ENCODE data around the gene CLSTN2.

The CLSTN2 gene

DNA sequence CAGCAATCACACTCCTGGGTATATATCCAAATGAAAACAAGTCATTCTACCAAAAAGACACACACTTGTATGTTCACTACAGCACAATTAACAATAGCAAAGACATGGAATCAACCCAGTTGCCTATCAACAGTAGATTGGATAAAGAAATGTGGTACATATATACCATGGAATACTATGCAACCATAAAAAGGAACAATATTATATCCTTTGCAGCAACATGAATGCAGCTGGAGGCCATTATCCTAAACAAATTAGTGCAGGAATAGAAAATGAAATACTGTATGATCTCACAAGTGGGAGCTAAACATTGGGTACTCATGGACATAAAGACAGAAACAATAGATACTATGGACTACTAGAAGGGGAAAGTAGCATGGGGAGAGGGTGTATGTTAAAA lies 224.7 kb downstream of the CLSTN2 start:
- no peak for DNase-seq

DNA sequence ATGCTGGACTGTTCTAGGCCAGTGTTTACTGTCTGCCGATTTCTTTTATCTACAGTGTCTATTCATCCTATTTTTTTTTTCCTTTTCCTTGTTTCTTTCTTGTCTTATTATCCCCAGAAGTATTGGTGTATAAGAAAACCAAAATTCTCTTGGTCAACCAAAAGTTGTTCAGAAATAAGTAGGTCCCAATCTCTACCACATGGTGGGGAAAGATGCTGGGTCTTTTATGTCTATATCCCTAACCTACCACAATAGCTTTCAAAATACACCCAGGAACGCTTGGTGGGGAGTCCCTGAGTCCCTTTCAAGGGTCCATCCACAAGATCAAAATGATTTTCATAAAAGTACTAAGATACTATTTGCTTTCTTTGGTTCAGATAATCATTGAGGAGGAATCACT lies 225.6 kb downstream of the CLSTN2 start:
- DNase-seq: no peak

DNA sequence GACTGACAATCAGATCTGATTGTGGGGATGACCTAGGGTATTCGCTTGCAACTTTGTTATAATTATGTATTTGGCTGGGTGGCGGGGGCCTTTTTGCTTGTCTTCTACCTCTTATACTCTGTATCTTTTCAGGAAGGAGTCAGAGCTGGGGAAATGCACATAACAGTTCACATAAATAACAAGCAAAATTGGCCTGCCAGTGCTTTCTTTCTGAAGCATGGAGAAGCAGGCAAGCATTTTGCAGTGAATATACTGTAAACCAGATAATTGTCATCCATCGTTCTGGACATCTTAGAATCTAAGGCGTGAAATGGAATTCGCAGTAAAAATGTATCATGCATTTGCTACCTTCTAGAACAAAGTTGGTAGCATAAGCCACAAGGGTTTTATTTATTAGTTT lies 227.6 kb downstream of the CLSTN2 start:
- no peak for DNase-seq

DNA sequence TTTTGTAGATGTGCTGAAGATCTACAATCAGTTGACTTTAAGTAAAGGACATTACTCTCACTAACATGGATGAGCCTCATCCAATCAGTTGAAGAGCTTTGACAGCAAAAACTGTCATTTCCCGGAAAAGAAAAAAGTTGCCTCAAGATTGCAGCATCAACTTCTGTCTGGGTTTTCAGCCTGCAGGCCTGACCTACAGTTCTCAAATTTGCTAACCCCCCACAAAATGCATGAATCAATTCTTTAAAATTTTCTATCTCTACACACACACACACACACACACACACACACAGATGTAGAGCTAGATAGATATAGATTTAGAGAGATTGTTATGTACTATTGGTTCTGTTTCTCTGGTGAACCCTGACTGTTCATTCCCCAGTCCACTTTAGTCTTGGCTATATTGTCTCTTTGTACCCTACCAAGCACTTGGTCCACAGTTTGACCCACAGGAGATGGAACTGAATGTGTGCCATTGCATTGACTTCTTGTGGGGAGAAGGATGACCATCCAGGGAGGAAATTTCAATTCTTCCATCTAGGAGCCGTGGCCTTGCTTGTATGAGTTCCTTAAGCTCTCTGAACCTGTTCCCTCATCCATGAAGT lies 228.3 kb downstream of the CLSTN2 start:
- DNase-seq: no peak

DNA sequence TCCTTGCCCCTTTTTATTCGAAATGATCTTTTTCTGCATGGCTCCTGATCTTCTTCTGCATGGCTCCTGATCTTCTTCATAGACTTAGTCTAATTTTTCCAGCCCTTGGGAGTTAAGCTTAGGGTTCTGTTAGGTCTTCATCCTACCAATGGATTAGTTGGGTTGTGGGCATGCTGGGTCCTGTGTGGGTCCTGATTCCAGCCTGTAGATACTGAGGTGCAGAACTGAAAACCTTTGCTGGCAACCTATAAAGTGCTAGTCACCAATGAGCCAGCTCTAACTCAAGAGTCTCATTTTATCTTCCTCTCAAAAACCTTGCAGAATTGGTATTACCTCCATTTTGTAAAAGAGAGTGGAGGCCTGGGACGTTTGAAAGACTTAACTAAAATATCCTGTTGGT lies 229.2 kb downstream of the CLSTN2 start:
- no peak for DNase-seq

DNA sequence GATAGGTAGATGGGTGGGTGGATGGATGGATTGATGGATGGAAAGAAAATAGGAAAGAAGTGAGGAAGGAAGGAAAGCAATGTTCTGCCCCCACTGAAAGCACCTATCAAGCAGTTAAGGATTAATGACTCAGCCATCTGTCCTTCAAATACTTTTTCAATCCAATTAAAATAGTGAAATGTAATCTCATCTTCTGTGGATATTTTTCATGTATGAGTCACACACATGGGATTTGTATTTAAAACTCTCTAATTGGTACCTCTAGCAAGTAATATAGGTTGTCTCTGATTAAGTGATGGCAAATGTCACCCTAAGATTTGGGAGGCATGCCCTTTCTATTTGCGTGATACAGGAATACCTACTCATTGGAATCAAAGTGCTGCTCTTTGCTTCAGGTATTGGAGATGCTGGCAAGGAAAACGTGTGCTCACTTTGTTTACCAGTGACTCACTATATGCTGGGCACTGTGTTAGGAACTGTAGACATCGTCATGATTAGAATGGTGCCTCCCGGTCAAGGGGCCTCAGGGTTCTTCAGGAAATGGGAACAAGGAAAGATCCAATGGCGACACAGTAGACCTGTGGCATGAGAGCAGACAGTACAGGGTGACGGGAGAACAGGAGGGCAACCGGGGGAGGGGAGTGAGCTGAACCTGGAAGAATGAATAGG lies 230.1 kb downstream of the CLSTN2 start:
- no peak for DNase-seq

DNA sequence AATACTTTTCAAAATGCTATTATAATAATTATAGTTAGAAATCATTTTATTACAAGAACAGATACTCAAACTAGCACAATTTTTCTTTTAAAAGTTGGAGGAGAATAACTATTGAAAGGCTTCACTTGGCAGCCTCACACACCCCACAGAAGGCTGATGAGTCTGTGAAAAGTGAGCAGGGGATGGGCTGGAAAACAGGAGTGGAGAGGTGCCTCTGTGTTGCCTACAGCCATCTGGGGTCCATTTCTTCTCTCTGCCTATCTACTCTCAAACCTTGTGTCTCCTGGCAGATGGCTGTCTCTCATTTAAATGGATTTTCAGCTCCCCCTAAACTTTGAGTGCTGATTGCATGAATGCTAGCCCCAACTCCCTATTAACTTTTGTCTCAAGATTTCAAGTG lies 230.8 kb downstream of the CLSTN2 start:
- DNase-seq: no peak

DNA sequence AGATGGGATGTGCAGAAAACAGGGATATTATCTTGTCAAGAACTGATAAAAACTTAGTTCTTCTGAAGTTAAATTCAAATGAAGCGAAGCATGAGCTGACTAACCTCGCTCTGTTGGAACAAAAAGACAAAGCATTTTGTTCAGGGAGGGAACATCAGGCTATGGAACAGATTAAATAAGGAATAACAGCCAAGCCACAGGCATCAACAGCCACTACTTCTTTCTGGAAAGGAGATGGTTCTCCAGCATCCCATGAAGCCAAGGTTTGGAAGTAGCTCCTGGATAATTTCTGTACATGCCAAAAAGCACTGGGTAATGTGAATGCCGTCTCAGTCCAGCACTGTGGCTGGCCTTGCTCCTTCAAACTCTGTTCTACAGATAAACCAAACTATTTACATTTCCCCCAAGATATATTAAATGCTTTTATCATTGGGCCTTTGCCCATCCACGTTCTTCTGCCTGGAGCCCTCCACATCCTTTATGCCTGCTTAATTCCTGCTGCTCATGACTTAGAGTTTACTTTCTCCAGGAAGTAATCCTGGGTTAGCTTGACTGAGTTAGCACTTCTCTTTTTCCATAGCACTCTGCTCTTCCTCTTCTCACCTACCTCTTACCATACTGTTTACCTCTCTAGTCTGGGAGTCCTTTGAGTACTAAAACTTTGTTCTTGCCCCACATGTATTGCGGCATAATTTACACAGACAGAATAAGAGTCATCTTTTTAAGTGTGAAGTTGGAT lies 232.0 kb downstream of the CLSTN2 start:
- DNase-seq: no peak

DNA sequence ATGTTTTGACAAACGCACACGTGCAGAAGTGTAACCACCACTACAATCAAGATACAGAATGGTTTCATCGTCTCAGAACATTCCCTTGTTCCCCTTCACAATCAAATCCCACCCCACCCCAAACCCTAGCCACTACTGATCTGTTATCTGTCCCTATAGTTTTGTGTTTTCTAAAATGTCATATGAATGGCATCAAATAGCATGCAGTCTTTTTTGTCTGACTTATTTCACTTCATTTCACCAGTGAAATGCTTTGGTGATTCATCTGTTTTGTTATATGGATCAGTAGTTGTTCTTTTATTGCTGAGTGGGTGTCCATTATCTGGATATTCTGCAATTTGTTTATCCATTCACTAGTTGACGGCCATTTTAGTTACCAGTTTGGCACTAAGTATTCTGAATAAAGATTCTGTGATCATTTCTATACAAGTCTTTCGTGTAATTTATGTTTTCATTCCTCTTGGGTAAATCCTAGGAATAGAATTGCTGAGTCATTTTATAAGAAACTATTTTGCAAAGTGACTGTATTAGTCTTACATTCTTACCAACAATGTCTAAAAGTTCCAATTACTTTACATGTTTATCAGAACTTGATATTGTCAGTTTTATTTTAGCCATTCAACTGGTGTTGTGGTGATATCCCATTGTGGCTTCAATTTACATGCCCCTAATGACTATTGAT lies 232.8 kb downstream of the CLSTN2 start:
- no peak for DNase-seq

DNA sequence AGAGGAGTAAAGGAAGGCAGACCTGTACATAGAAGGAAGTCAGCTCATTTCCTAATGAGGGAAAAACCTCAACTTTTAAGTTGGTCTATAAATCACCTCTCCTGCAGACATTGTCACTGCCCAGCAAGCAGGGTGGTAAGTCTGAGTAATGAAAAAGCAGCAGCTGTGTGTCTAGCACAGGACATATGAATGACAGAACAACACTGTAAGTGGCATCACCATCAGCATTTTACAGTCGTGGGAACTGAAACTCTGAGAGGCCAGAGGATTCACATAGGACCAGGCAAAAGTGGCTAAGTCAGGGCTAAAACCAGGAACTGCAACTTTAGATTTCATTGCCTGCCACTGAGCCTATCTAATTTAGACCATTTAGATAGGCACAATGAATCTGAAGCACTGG lies 235.6 kb downstream of the CLSTN2 start:
- no peak for DNase-seq

DNA sequence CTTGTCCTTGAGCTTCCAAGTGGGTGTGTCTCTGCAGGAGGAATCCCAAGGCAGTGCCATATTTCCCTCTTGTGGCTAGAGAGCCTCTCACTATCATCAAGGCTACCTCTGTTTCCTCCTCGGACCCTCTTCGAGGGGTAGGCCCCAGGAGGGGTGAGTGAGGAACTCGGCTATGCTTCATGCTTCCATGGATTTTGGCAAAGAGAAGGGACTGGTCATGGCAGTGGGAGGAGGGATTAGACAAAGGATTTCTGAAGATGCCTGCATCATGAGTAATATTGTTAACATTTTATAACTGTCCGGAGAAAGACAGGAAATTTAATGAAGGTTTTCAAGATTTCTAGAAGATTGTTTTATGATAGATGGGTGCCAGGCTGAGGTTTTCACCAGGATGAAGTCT lies 241.5 kb downstream of the CLSTN2 start:
- no peak for DNase-seq

DNA sequence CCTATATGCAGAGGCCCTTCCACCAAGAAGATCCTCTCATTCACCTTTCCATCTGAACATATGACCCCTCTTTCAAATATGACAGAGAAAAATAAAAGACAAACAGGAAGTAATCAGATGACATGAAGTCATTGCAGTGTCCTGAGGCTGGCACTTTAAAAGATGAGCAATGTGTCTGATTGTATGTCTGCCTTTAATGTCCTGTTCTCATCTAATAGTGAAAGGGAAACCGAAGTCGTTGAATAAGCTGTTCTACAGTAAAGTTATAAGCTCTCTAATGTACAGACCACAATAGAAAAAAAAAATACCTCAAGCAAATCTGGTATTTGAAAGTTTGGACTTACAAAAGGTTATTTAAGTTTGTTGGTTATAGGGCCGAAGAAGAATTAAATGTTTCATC lies 243.0 kb downstream of the CLSTN2 start:
- DNase-seq: no peak

DNA sequence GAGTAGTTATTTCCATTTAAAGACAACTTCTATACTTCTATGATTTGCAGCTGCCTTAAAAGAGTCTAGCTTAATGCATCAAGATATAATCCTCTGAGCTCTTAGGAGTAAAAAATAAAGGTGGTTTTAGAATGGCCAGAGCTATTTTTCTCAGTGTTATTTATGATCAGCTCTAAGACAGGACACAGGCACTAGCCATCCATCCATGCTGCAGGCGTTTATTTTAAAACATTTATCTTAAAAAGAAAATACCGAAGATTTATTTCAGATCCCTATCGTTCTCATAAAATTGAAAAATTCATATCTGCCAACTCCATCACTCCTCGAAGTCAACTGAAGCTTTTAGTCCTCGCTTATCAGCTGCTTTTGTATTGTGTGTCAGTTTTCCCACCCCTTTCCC lies 243.5 kb downstream of the CLSTN2 start:
- DNase-seq: no peak

DNA sequence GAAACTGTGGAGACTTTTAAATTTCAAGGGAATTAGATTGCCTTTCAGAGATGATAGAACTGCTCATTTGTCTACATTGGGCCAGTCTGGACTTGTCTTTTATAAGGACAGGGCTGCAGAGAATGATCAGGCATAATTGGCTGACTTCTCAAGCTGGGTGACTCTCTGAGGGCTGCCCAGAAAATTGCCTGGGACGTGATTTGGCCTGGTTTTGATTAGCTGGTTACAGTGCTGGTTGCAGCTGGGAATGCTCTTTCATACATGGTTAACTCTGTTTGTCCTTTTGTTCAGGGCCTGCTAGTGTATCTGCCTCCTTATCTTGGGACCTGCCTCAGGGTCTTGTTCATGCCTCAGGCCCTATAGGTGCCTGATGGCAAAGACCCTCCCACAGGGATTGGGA lies 245.6 kb downstream of the CLSTN2 start:
- no peak for DNase-seq

DNA sequence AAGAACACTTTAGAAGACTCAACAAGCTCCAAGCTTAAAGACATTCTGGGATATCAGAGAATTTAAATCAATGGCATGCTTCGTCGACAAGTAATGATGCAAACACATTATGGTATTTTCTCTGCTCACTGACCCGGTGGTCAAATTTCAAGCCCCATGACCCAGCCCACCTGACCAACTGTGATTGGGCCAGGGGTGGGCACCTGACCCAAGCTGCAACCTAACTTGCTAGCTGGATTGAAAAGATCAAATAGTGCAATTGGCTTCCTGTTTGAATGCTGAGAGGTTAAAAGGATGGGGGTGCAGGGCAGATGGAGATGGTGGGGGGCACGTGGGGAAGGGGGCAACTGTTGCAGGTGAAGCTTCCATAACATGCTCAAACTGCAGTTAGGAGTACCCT lies 250.4 kb downstream of the CLSTN2 start:
- DNase-seq: no peak

DNA sequence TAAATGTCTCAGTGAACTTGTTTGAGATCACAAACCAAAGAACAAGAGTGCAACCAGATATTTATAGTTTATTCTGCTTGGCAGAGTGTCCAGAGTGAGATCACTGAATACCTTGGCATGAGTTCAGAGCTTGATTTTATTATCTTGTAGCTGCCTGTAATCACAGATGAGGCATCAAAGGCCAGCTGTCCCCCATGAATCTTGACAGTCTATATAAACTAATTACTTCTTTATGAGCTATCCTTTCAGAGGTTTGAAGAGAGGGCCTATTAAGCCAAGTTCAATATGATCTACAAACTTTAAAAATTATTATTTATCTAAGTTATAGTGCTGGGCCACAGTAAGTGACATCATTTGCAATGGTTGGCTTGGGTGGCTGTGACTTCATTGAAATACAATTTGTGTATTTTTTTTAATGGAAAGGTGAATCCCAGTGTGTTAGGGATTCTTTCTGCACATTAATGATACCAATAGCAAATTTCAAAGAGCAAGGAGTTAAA lies 251.5 kb downstream of the CLSTN2 start:
- DNase-seq: no peak

DNA sequence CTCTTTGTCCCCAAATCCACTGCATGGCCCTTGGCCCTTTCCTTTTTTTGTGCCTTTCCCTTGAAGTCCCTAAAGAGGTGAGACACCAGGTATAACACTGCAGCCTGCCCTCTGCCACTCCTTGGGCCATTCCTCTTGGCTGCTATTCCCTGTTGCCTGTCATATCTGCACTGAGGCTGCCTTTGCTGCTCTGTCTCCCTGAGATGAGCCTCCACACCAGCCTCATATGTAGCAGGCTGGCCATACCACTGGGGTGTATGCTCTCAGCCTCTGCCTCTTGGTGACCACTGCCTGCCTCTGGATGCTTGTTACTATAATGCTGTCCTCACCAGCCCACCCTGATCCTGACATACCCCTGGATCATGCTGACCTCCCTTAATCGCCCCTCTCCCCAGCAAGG lies 252.0 kb downstream of the CLSTN2 start:
- DNase-seq: no peak

DNA sequence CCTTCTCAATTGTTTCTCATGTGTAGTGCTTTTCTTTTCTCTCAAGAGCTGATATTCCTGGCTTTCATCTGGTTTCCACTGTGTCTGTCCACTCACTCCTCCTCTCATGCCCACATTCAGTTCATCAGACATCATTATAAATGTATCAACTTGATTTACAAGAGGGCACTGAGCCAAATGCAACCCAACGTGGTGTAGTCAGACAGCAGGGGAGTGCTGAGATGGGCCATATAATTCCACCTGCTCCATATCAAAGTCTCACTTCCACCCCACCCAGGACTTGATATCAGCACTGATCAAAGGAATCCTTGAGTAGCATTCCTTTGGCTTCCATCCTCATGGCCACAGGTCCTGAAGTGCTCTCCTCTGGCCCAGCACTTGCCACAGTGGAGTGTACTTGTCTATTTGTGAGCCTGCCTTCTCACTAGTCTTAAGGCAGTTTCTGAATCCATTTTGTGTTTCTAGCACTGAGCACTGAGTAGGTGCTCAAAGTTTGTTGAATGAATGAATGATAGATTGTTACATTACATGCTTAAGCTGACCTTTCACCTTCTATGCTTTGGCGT lies 252.8 kb downstream of the CLSTN2 start:
- no peak for DNase-seq

DNA sequence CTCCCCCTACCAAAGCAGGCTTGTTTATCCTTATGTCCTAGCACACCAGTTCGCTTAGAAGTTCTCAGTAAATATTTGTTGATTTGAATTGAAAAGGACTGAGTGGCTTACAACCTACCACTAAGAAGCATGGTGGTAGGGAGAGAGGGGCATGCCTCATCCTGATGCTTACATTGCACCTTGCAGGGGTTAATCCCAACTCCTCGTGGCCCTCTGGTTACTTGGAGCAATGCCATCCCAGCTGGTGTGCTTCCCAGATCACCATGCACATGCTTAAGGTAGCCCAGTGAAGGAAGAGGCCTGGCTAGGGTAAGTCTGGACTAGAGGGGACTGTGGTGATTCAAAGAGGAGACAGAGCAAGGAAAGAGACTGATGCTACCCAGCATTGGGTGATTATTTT lies 253.3 kb downstream of the CLSTN2 start:
- DNase-seq: no peak

DNA sequence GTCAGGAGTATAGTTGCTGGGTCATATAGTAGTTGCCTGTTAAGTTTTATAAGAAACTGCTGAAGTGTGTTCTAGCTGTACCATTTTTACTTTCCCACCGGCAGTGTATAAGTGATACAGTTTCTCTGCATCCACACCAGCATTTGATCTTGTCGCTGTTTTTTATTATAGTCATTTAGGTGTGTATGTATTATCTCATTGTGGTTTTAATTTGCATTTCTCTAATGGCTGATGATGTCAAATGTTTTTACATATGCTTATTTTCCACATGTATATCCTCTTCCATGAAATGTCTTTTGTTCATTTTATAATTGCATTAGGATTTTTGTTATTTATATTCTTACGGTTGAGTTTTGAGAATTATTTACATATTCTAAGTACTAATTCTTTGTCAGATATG lies 254.3 kb downstream of the CLSTN2 start:
- DNase-seq: no peak

DNA sequence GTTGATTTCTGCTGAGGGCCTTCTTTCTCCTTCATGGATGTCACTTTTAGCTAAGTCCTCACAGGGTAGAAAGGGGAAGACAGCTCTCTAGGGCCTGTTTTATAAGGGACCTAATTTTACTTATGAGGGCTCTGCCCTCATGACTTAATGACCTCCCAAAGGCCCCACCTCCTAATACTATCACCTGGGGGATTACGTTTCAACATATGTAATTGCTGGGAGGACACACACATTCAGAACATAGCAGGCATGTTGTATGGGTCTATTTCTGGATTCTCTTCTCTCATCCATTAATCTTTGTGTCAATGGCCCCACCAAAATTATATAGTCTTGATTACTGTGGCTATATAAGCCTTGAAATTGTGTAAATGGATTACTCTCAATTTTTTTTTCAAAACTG lies 255.0 kb downstream of the CLSTN2 start:
- DNase-seq: no peak

DNA sequence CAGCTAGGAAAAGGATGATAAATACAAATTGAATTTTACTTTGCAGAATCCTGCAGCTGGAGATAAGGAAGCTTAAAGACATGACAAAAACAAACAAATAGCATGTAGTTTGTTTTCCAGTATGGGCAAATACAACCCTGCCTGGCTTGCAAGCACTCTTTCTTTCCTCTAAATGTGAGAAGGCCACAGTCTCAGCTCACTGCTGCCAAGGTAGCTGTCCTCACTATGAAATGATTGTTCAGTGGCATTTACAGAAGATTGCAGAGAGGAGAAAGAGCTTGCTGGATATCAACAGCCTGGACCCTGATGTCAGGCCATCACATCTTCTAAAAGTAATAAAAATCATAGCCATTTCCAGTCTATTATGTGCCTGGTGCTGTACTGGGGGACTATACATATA lies 262.0 kb downstream of the CLSTN2 start:
- DNase-seq: no peak

DNA sequence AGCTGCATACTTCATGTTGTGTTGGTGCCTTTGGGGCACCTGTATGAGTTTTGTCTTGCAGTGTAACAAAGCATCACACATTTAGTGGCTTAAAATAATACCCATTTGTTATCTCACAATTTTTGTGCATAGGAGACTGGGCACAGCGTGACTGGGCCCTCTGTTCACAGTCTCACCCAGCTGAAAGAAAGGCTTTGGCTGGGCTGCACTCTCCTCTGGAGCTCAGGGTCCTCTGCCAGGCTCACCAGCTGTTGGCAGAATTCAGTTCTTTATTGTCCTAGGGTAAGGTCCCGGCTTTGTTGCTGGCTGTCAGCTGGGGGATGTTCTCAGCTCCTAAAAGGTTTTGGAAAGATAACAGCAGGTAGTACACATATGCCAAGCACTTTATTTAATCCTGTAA lies 263.3 kb downstream of the CLSTN2 start:
- DNase-seq: no peak

All from SW 1271 (cell line).